ENCODE data around the gene MUC5AC.

DNA sequence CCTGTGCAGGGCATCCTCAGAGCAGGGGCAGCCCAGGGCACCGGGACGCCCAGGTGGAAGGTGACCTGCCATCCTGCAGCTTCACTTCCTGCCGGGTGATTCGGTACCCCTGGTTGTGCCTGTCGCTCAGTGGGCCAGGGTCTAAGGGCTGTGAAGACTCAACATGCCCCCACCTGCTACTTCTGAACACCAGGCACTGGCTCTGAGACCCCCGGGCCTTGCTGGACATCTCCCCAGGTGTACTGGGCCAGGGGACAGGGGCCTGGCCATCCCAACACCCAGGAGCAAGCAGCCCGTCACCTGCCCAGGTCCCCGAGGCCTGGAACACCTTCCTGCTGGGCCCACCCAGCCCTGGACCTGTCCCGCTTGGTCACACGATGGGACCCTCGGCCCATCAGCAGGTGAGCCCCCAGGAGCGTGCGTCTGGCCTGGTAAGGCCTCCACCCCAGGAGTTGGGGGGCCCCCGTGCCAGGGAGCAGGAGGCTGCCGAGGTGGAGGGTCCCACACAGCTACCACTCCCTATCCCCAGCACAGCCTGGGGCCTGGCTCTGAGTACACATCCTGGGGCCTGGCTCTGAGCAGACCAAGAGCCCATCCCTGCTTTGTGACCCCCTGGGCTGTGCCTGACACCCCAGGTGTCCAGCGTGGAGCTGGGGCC is 61.2 kb downstream of the MUC5AC start:
- no peak for TF ChIP-seq EZH2 (IDR thresholded peaks at IDR 0.05; ENCODE audit: borderline replicate concordance, low read depth, low read length, severe bottlenecking)
- TF ChIP-seq, protein P1, sequence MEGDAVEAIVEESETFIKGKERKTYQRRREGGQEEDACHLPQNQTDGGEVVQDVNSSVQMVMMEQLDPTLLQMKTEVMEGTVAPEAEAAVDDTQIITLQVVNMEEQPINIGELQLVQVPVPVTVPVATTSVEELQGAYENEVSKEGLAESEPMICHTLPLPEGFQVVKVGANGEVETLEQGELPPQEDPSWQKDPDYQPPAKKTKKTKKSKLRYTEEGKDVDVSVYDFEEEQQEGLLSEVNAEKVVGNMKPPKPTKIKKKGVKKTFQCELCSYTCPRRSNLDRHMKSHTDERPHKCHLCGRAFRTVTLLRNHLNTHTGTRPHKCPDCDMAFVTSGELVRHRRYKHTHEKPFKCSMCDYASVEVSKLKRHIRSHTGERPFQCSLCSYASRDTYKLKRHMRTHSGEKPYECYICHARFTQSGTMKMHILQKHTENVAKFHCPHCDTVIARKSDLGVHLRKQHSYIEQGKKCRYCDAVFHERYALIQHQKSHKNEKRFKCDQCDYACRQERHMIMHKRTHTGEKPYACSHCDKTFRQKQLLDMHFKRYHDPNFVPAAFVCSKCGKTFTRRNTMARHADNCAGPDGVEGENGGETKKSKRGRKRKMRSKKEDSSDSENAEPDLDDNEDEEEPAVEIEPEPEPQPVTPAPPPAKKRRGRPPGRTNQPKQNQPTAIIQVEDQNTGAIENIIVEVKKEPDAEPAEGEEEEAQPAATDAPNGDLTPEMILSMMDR (IDR thresholded peaks at IDR 0.05; ENCODE audit: borderline replicate concordance, extremely low read depth, low read length, poor library complexity, severe bottlenecking): no peak

Measured in DND-41 (cell line).